Fibroblast of gingiva (primary cell): Measurements from ENCODE around the gene C6orf58.
A peak's percentile ranks its signal among the peaks of the same experiment; 100 is the strongest.

Source experiments
- DNase-seq: peaks from one replicate; pipeline ENCODE4 v3.0.0-alpha.2; 2011; ENCODE audit warnings: low read depth

Gene C6orf58

GRCh38 chr6:127576874-127577273, at the start of gene C6orf58:
C6orf58 (plus strand) TSS chr6:127577174; CDS start chr6:127577186, 12 bp downstream.
- no peak for DNase-seq

- DNase-seq = peak; percentile 69
These were observed 44.0 kb upstream of the C6orf58 start for GRCh38 chr6:127533011-127533410.

GRCh38 chr6:127533736-127534135, 43.2 kb upstream of the C6orf58 start:
- no peak for DNase-seq

GRCh38 chr6:127538750-127539264, 38.2 kb upstream of the C6orf58 start:
- no peak for DNase-seq

GRCh38 chr6:127539272-127539671, 37.7 kb upstream of the C6orf58 start:
- peak; percentile 32 for DNase-seq

- DNase-seq = no peak
These were observed 29.8 kb upstream of the C6orf58 start for GRCh38 chr6:127547215-127547614.

- DNase-seq = peak; percentile 11
These were observed 28.9 kb upstream of the C6orf58 start for GRCh38 chr6:127547904-127548649.

- peak; percentile 54 for DNase-seq
These were observed 26.6 kb upstream of the C6orf58 start for GRCh38 chr6:127550403-127550802.

- peak; percentile 36 for DNase-seq
These were observed 22.5 kb upstream of the C6orf58 start for GRCh38 chr6:127554435-127555006.

- DNase-seq = no peak
These were observed 15.3 kb upstream of the C6orf58 start for GRCh38 chr6:127561660-127562059.

- no peak for DNase-seq
These were observed 12.2 kb upstream of the C6orf58 start for GRCh38 chr6:127564761-127565160.

- DNase-seq = no peak
These were observed 10.9 kb upstream of the C6orf58 start for GRCh38 chr6:127566119-127566518.

GRCh38 chr6:127566651-127567050, 10.3 kb upstream of the C6orf58 start:
- DNase-seq = no peak

GRCh38 chr6:127567476-127567875, 9.5 kb upstream of the C6orf58 start:
- DNase-seq = no peak

GRCh38 chr6:127570739-127571389, 6.1 kb upstream of the C6orf58 start:
- no peak for DNase-seq

GRCh38 chr6:127578900-127579299, 1.9 kb downstream of the C6orf58 start:
- DNase-seq = no peak

- no peak for DNase-seq
These were observed 4.6 kb downstream of the C6orf58 start for GRCh38 chr6:127581576-127581975.

- DNase-seq = peak; percentile 45
These were observed 5.9 kb downstream of the C6orf58 start for GRCh38 chr6:127582777-127583462.

- no peak for DNase-seq
These were observed 8.1 kb downstream of the C6orf58 start for GRCh38 chr6:127585123-127585522.

- no peak for DNase-seq
These were observed 9.4 kb downstream of the C6orf58 start for GRCh38 chr6:127586372-127586771.

GRCh38 chr6:127587875-127588274, 10.9 kb downstream of the C6orf58 start:
- no peak for DNase-seq

GRCh38 chr6:127589135-127589534, 12.2 kb downstream of the C6orf58 start:
- no peak for DNase-seq
